ENCODE measurements around the gene SDSL.

GRCh38 chr12:113374823-113375428 is 47.3 kb upstream of the SDSL start:
- TF ChIP-seq CTCF (IDR thresholded peaks at IDR 0.05) = no peak
- no peak for TF ChIP-seq POLR2A (IDR thresholded peaks at IDR 0.05)

Measured in body of pancreas (tissue), 4 donors.